Measurements from ENCODE around the gene KLK5.

DNA sequence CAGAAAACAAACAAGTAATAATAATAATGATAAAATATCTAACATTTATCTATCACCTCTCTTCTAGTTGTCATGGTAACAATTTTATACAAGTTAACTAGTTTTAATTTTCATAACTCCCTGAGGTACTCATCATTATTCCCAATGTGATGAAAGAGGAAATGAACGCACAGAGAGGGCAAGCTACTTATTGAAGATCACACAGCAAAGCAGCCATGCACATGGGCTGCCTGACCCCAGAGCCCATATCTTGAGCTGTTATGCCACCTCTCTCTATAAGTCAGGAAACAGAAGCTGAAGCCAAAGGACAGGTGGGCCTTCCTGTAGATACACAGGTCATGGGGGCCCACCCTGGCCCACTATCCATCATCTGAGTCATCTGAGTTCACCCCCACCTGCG lies 36.8 kb downstream of the KLK5 start:
- TF ChIP-seq, protein P1, sequence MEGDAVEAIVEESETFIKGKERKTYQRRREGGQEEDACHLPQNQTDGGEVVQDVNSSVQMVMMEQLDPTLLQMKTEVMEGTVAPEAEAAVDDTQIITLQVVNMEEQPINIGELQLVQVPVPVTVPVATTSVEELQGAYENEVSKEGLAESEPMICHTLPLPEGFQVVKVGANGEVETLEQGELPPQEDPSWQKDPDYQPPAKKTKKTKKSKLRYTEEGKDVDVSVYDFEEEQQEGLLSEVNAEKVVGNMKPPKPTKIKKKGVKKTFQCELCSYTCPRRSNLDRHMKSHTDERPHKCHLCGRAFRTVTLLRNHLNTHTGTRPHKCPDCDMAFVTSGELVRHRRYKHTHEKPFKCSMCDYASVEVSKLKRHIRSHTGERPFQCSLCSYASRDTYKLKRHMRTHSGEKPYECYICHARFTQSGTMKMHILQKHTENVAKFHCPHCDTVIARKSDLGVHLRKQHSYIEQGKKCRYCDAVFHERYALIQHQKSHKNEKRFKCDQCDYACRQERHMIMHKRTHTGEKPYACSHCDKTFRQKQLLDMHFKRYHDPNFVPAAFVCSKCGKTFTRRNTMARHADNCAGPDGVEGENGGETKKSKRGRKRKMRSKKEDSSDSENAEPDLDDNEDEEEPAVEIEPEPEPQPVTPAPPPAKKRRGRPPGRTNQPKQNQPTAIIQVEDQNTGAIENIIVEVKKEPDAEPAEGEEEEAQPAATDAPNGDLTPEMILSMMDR (IDR thresholded peaks at IDR 0.05) = no peak
- no peak for TF ChIP-seq POLR2A (IDR thresholded peaks at IDR 0.05)
- TF ChIP-seq POLR2AphosphoS5 (IDR thresholded peaks at IDR 0.05) = no peak
